GM12875 (cell line): Measurements from ENCODE around the gene ETV5.

Experiments used
- H3K4me3 ChIP-seq: one replicate; pipeline ENCODE4 v1.5.1; 2011; ENCODE audit warnings: low read depth, low read length, control low read depth
- CTCF ChIP-seq: IDR thresholded peaks from 2 replicates; pipeline ENCODE4 v1.5.1; 2011; ENCODE audit warnings: low read depth, mild to moderate bottlenecking, control low read depth, inconsistent platforms, low read length, moderate library complexity, borderline replicate concordance; ENCODE audit not compliant: insufficient read depth

ETV5 gene

DNA sequence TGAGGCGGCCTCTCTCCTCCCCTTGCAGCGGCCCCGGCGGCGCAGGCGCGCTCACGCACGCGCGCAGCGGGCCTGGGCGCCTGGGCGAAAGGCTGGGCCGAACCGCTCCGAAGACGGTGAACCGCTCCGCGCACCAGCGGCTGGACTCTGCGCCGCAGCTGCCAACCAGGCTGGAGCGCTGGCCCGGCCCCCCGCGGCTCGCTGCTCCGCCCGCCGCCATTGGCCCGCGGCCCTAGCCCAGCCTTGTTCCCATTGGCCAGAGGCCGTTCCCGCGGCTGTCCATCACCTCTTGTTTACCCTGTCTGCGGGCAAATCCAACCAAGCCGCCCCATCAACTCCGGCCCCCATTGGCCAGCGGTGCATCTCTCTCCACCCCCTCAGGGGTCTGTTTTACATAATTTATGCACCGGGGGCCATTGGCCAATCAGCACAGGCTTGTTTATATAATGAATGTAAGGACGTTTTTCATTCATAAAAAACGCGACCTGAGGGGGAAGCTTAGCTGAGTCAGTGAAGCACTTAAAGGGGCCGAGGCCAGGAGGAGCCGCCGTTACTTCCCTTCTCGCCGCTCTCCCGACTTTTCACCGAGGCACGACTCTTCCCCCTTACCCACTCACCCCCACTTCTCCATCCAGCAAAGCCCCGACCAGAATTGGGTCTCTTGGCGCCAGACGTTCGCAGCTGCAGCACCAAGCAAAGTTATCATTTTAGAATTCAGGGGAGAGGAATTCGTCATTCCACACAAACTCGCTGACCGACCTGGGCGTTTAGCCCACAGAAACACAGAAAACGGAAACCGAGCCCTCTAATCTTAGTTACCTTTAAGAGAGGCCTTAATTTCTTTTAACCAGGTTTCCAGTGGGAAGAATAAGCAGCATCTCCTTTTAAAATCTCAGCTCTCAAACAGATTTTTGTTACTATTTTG lies at the start of gene ETV5:
TSS of gene ETV5 (minus strand) at position 149 of the 925 bp plus-strand sequence. CDS start 3,221 bp downstream, outside the sequence.
- H3K4me3 ChIP-seq = peak within 1 kb of the TSS; percentile 55
- no peak for TF ChIP-seq CTCF

DNA sequence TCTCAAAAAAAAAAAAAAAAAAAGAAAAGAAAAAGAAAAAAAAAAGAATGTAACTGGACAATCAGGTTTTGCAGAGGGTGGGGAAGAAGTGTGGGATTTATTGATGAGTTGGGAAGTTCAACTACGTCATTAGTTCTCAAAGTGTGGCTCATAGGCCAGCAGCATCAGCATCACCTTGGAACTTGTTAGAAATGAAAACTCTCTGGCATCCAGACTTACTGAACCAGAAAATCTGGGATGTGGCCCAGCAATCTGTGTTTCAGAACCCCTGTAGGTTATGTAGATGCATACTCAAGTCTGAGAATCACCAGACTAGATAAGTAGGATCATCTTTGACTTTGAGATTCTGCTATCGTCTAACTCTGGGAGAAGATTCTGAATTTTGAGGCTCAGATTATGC lies 45.8 kb upstream of the ETV5 start:
- H3K4me3 ChIP-seq = no peak overlapping the region
- TF ChIP-seq CTCF = no peak

GRCh38 chr3:186152889-186153292 lies 44.0 kb upstream of the ETV5 start:
- no peak overlapping the region for H3K4me3 ChIP-seq
- TF ChIP-seq CTCF = no peak

DNA sequence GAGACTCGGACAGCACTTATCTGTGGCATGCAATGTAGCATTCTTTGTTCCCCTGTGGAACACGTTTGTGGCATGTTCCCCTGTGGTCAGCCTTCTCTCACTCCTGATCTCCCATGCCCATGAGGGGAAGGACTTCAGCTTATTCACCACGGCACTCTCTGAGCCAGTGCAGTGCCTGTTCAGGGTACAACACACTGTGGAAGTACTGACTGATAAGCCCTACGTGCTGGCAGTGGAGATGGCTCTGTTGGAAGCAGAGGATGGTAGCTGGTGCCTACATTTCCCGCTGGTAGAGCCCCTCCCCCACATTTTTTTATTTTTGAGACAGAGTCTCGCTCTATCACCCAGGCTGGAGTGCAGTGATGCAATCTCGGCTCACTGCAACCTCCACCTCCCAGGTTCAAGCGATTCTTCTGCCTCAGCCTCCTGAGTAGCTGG lies 43.5 kb upstream of the ETV5 start:
- no peak for TF ChIP-seq CTCF

DNA sequence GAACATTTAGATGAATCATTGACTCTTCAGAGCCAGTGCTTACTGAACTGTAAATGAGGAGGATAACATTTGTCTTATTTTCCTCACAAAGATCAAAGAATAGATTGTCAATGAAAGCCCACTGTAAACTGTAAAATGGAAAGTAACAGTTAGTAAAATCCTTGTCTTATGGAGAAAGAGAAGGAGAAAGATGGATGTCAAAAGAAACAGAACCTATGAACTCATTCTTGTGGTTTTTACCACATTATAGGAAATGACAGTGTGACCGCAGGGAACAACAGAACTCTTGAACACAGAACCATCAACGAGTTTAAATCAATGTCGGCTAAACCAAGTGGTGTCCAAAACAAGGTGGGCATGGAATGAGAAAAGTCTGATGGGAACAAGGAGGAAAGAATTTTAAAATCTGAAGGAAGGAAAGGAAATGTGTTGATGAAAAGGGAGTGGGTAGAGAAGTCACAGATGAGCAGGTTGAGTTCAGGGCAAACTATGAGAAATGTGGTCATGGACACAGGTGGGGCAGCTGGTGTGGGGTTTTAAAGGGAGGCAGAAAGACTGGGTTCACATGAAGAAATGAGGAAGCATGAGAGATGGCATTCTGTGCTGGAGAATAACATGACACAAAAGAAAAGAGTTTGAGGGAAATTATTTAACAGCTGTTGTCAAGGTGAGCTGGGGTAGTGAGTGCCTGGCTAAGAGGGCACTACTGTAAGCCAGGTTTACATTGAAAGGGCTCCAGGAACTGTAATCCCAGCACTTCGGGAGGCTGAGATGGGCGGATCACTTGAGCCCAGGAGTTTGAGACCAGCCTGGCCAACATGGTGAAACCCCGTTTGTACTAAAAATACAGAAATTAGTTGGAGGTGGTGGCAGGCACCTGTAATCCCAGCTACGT lies 42.4 kb upstream of the ETV5 start:
- H3K4me3 ChIP-seq = no peak overlapping the region
- no peak for TF ChIP-seq CTCF

More for the DNA sequence above, 43.5 kb upstream of the ETV5 start:
- no peak overlapping the region for H3K4me3 ChIP-seq

GRCh38 chr3:186150041-186150830 lies 41.3 kb upstream of the ETV5 start:
- no peak for TF ChIP-seq CTCF
- H3K4me3 ChIP-seq = no peak overlapping the region
